CD4-positive, alpha-beta T cell treated with Interleukin-15 for 1 hour (primary cell): ENCODE results near the gene SKI.

Experiments
- DNase-seq: peaks from one replicate; pipeline ENCODE4 v3.0.0-alpha.2; 2020

Gene SKI

GRCh38 chr1:2358651-2359640 is 130.8 kb downstream of the SKI start:
- DNase-seq, result peak; percentile 6
